Pancreas (tissue), 10 donors: Measurements from ENCODE around the gene NEK6. TPM values are rescaled to one million over a fixed set of nuclear protein-coding genes. Genes with fewer than 3 reads are reported as not detected.

Experiments
- ATAC-seq, 4 donors: fragments of 200-7000 bp; cut with Tn5 transposase; one replicate each; pipeline versions ENCODE4 v1.8.0 to v1.9.1; 2020; ENCODE audit warnings: mild to moderate bottlenecking in 4 of 4, moderate library complexity in 4 of 4
- DNase-seq, 6 donors: peaks; one replicate each; pipeline ENCODE4 v3.0.0-alpha.2; 2020
- FAIRE-seq: peaks from 2 replicates; lab custom pipeline; 2012; peaks lifted over from hg19 to GRCh38; lab: Jason Lieb, UNC
- H3K27ac ChIP-seq, 4 donors: fragments of 200-600 bp; sonication (generic); 1 replicate in 3 of 4; 2 replicates in 1 of 4; pipeline versions ENCODE4 v1.5.0 to v1.8.0; 2020
- H3K27me3 ChIP-seq, 4 donors: fragments of 200-600 bp; one replicate each; pipeline ENCODE4 v1.8.0; 2021
- H3K36me3 ChIP-seq, 3 donors: fragments of 200-600 bp; sonication (generic) in 1 of 3; one replicate each; pipeline versions ENCODE4 v1.5.0 to v1.8.0; 2020 to 2021
- H3K4me1 ChIP-seq, 3 donors: fragments of 200-600 bp; one replicate each; pipeline ENCODE4 v1.8.0; 2021
- H3K4me3 ChIP-seq, 4 donors: fragments of 200-600 bp; sonication (generic) in 2 of 4; one replicate each; pipeline versions ENCODE4 v1.5.0 to v1.8.0; 2020 to 2021
- H3K9me3 ChIP-seq, 4 donors: fragments of 200-600 bp; one replicate each; pipeline ENCODE4 v1.8.0; 2021
- CTCF ChIP-seq, 4 donors: fragments of 200-600 bp; sonication (generic) in 3 of 4; IDR thresholded peaks; one replicate each; pipeline versions ENCODE4 v1.5.0 to v1.8.0; 2021; ENCODE audit warnings: antibody characterized with exemption in 4 of 4
- WGBS, 2 donors: extraction: QIAGEN DNeasy Blood & Tissue Kit; methylation state at CpG; one replicate each; pipeline ENCODE4 v1.1.7; 2013; 5-methylcytosine and 5-hydroxymethylcytosine counted together
- intact Hi-C, 3 donors: fragments of 100-400 bp; cut with DNase I; formaldehyde crosslinking; loops; one replicate each; pipeline versions ENCODE4 v1.11.1 to v1.14.2; 2022
- polyA plus RNA-seq, 2 donors: library from polyadenylated mRNA; stranded (reverse); fragments of 200-250 nt; gene quantifications; one replicate each; pipeline ENCODE4 v1.2.3, GENCODE V29; 2013
- total RNA-seq, 6 donors: library from RNA; stranded (reverse); fragmentation: NEBNext Ultra II Directional in 4 of 6; extraction: Animal tissue kit (Norgen Biotek cat#: 25700) in 4 of 6; gene quantifications; one replicate each; pipeline versions ENCODE4 v1.2.1 to v1.2.4, GENCODE V29; 2021 to 2023
- donor health status: healthy with polysubstance abuse.
- donor health status: DM: no; HTN: no; CAD: no; lungs with moderate emphysema.
- donor health status: DM: no; HTN: no; CAD: no.
- donor health status: control.
- donor health status: control.
- donor health status: Bipolar disorder and iron deficiency.
- donor health status: DM: yes; HTN: yes; CAD: no.
- donor health status: DM: no; HTN: no; CAD: no.
- donor health status: DM: no; HTN: no; CAD: no.
- donor health status: DM: yes; HTN: yes; CAD: no.

Gene NEK6
- total and polyA plus RNA-seq, 8 donors = 7.8 to 67.0 (median 29.7) TPM

- no peak for TF ChIP-seq CTCF (IDR thresholded peaks at IDR 0.05)
- H3K27ac ChIP-seq = no peak overlapping the region
- ATAC-seq (no peak), FAIRE-seq (no peak), DNase-seq (no peak)
- peaks cover 3 to 29% (median 6%) of the 10 kb centered on the region in 3 donors for H3K36me3 ChIP-seq
- no peaks in the 10 kb centered on the region for H3K9me3 ChIP-seq
- H3K27me3 ChIP-seq = no peaks in the 10 kb centered on the region
- no peaks in the 10 kb centered on the region for H3K4me1 ChIP-seq
- WGBS, 2 donors = 84% methylated on average over 28 of the region's 28 CpGs
- intact Hi-C loops = no loop called here
- H3K4me3 ChIP-seq = no peak overlapping the region
These were observed 74.8 kb downstream of the NEK6 start for GRCh38 chr9:124332361-124333202.

- no peak overlapping the region for H3K4me3 ChIP-seq
- FAIRE-seq = no peak
- intact Hi-C loops = no loop called here
- no peaks in the 10 kb centered on the region for H3K4me1 ChIP-seq
- TF ChIP-seq CTCF (IDR thresholded peaks at IDR 0.05) = no peak
- H3K27me3 ChIP-seq = no peaks in the 10 kb centered on the region
- H3K9me3 ChIP-seq = no peaks in the 10 kb centered on the region
- no peak overlapping the region for H3K27ac ChIP-seq
- DNase-seq = peak in 1 of 6 donors; percentile 28
- WGBS, 2 donors = 94 to 95% methylated on average over 7 of the region's 7 CpGs
- no peak for ATAC-seq
- peaks cover 3 to 29% (median 6%) of the 10 kb centered on the region in 3 donors for H3K36me3 ChIP-seq
These were observed 75.4 kb downstream of the NEK6 start for GRCh38 chr9:124333203-124333579.

GRCh38 chr9:124334568-124335319, 77.0 kb downstream of the NEK6 start:
- WGBS, 2 donors = 91 to 92% methylated on average over 15 of the region's 15 CpGs
- H3K27ac ChIP-seq = no peak overlapping the region
- FAIRE-seq (no peak), ATAC-seq (peak in 1 of 4 donors; percentile 16), DNase-seq (peak in 1 of 6 donors; percentile 56)
- H3K4me3 ChIP-seq = no peak overlapping the region
- no peaks in the 10 kb centered on the region for H3K4me1 ChIP-seq
- H3K9me3 ChIP-seq = no peaks in the 10 kb centered on the region
- no peaks in the 10 kb centered on the region for H3K27me3 ChIP-seq
- no peak for TF ChIP-seq CTCF (IDR thresholded peaks at IDR 0.05)
- intact Hi-C loops = no loop called here
- peaks cover 0 to 21% (median 3%) of the 10 kb centered on the region in 3 donors for H3K36me3 ChIP-seq

DNA sequence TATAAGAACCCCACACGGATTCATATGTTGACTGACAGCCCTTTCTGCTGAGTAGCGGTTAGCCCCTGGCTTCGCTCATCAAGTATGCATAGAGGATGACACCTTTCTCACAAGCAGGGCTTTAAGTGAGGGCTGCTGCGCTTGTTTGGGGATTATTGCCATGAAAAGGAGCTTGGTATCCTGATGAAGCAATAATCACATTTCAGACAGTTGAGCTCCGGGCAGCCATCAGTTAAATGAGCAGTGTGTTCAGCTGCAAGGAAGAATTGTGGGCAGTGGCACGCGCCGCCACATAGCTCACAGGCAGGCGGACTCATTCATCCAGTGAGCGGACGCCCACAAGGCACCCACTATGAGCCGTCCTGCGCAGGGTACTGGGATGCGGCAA, 77.6 kb downstream of the NEK6 start:
- 88 to 89% methylated on average over 14 of the region's 14 CpGs for WGBS, 2 donors
- peaks cover 0 to 21% (median 3%) of the 10 kb centered on the region in 3 donors for H3K36me3 ChIP-seq
- ATAC-seq = no peak
- FAIRE-seq = no peak
- no peaks in the 10 kb centered on the region for H3K27me3 ChIP-seq
- no peak for TF ChIP-seq CTCF (IDR thresholded peaks at IDR 0.05)
- H3K4me3 ChIP-seq = no peak overlapping the region
- no peaks in the 10 kb centered on the region for H3K9me3 ChIP-seq
- H3K4me1 ChIP-seq = no peaks in the 10 kb centered on the region
- intact Hi-C loops = no loop called here
- no peak overlapping the region for H3K27ac ChIP-seq
- no peak for DNase-seq
